ENCODE measurements around the gene ATP6V1B1. TPM values are rescaled to one million over a fixed set of nuclear protein-coding genes. Genes with fewer than 3 reads are reported as not detected.

ATP6V1B1 gene
- total RNA-seq, 2 experiments from 2014 or later, result not detected

GRCh38 chr2:70895249-70895648 lies 40.5 kb upstream of the ATP6V1B1 start:
- Mint-ChIP-seq H3K27ac (no peak overlapping the region), H3K36me3 (ENCODE audit: low read depth) (no peaks in the 10 kb centered on the region), H3K4me1 (ENCODE audit: low read depth) (peaks cover 28% of the 10 kb centered on the region), H3K4me3 (no peak overlapping the region), H3K9me3 (no peaks in the 10 kb centered on the region), H3K27me3 (peaks cover 100% of the 10 kb centered on the region)
- Histone ChIP-seq H3K27ac (ENCODE audit: low read depth in 1 of 2, low read length in 2 of 2) (no peak overlapping the region), H3K36me3 (ENCODE audit: insufficient read depth, low read length) (no peaks in the 10 kb centered on the region), H3K4me1 (ENCODE audit: insufficient read depth, low read length) (peaks cover 13% of the 10 kb centered on the region), H3K4me3 (ENCODE audit: low read length) (no peak overlapping the region), H3K9me3 (ENCODE audit: control insufficient read depth in 1 of 2, insufficient read depth in 1 of 2, low read length in 2 of 2) (peaks cover 0 to 25% of the 10 kb centered on the region in 2 experiments), H3K27me3 (ENCODE audit: control insufficient read depth in 1 of 2, insufficient read depth in 2 of 2, low read length in 2 of 2) (peaks cover 66 to 97% of the 10 kb centered on the region in 2 experiments)
- CTCF ChIA-PET, result no interaction called here
- no peak for DNase-seq
- TF ChIP-seq CTCF (IDR thresholded peaks at IDR 0.05), result no peak
- intact Hi-C loops (cut with DNase I, micrococcal nuclease), result no loop called here
- no peak for ATAC-seq (ENCODE audit: poor library complexity)
- POLR2A ChIA-PET, result no interaction called here

- Histone ChIP-seq H3K36me3 (ENCODE audit: insufficient read depth, low read length) (no peaks in the 10 kb centered on the region), H3K9me3 (ENCODE audit: control insufficient read depth in 1 of 2, insufficient read depth in 1 of 2, low read length in 2 of 2) (peaks cover 0 to 23% of the 10 kb centered on the region in 2 experiments), H3K27ac (ENCODE audit: low read depth in 1 of 2, low read length in 2 of 2) (no peak overlapping the region), H3K4me1 (ENCODE audit: insufficient read depth, low read length) (peaks cover 21% of the 10 kb centered on the region), H3K27me3 (ENCODE audit: control insufficient read depth in 1 of 2, insufficient read depth in 2 of 2, low read length in 2 of 2) (peaks cover 67 to 97% of the 10 kb centered on the region in 2 experiments), H3K4me3 (ENCODE audit: low read length) (no peak overlapping the region)
- no peak for TF ChIP-seq CTCF (IDR thresholded peaks at IDR 0.05)
- intact Hi-C loops (cut with DNase I, micrococcal nuclease), result no loop called here
- DNase-seq (no peak), ATAC-seq (ENCODE audit: poor library complexity) (no peak)
- no peak overlapping the region for H3K4me3 Mint-ChIP-seq
- ChIA-PET CTCF (no interaction called here), POLR2A (no interaction called here)
- H3K27me3 Mint-ChIP-seq, result peaks cover 98% of the 10 kb centered on the region
- H3K4me1 Mint-ChIP-seq (ENCODE audit: low read depth), result peaks cover 33% of the 10 kb centered on the region
- no peaks in the 10 kb centered on the region for H3K36me3 Mint-ChIP-seq (ENCODE audit: low read depth)
- no peak overlapping the region for H3K27ac Mint-ChIP-seq
- no peaks in the 10 kb centered on the region for H3K9me3 Mint-ChIP-seq
Observed at GRCh38 chr2:70895998-70896764, 39.5 kb upstream of the ATP6V1B1 start.

GRCh38 chr2:70896765-70897202 lies 38.9 kb upstream of the ATP6V1B1 start:
- H3K9me3 ChIP-seq (ENCODE audit: control insufficient read depth in 1 of 2, insufficient read depth in 1 of 2, low read length in 2 of 2), result peaks cover 0 to 28% of the 10 kb centered on the region in 2 experiments
- ChIA-PET POLR2A (no interaction called here), CTCF (no interaction called here)
- ATAC-seq (ENCODE audit: poor library complexity) (no peak), DNase-seq (no peak)
- no peak overlapping the region for H3K4me3 ChIP-seq (ENCODE audit: low read length)
- peaks cover 25% of the 10 kb centered on the region for H3K4me1 ChIP-seq (ENCODE audit: insufficient read depth, low read length)
- intact Hi-C loops (cut with DNase I, micrococcal nuclease), result no loop called here
- peaks cover 98% of the 10 kb centered on the region for H3K27me3 Mint-ChIP-seq
- no peak for TF ChIP-seq CTCF (IDR thresholded peaks at IDR 0.05)
- H3K27ac Mint-ChIP-seq, result no peak overlapping the region
- H3K36me3 Mint-ChIP-seq (ENCODE audit: low read depth), result no peaks in the 10 kb centered on the region
- H3K27me3 ChIP-seq (ENCODE audit: control insufficient read depth in 1 of 2, insufficient read depth in 2 of 2, low read length in 2 of 2), result peaks cover 66 to 97% of the 10 kb centered on the region in 2 experiments
- peaks cover 34% of the 10 kb centered on the region for H3K4me1 Mint-ChIP-seq (ENCODE audit: low read depth)
- H3K27ac ChIP-seq (ENCODE audit: low read depth in 1 of 2, low read length in 2 of 2), result no peak overlapping the region
- no peak overlapping the region for H3K4me3 Mint-ChIP-seq
- no peaks in the 10 kb centered on the region for H3K9me3 Mint-ChIP-seq
- no peaks in the 10 kb centered on the region for H3K36me3 ChIP-seq (ENCODE audit: insufficient read depth, low read length)

Data from CD4-positive, alpha-beta T cell (primary cell).